GM12878 (cell line): ENCODE data around the gene ERP27. TPM values are rescaled to one million over a fixed set of nuclear protein-coding genes. Genes with fewer than 3 reads are reported as not detected.
A peak's percentile ranks its signal among the peaks of the same experiment; 100 is the strongest.

Source experiments
- ATAC-seq: fragments of 200-7000 bp; cut with Tn5 transposase; 3 replicates; pipeline ENCODE4 v1.9.1; 2020; ENCODE audit warnings: mild to moderate bottlenecking, moderate library complexity
- BruUV-seq: library from RNA; stranded (reverse); fragments of 400-500 nt; replicated peaks from 2 replicates; lab custom pipeline; 2021; lab: Mats Ljungman, UMichigan
- CTCF ChIA-PET: fragments of 300-600 bp; sonication (Branson Sonifier 250); formaldehyde crosslinking; extraction: SDS; loops from one replicate; lab custom pipeline; 2021; ENCODE audit warnings: inconsistent platforms; lab: Yijun Ruan, JAX
- POLR2A ChIA-PET: fragments of 350-600 bp; formaldehyde crosslinking; extraction: SDS; loops from one replicate; lab custom pipeline; 2021; ENCODE audit warnings: inconsistent platforms; lab: Charles Lee
- RAD21 ChIA-PET: fragments of 300-600 bp; sonication (Branson Sonifier 250); formaldehyde crosslinking; loops from one replicate; lab custom pipeline; 2023; ENCODE audit warnings: antibody characterized with exemption; ENCODE audit not compliant: unreplicated experiment; lab: Charles Lee
- SMC1A ChIA-PET: fragments of 300-600 bp; sonication (Branson Sonifier 250); formaldehyde crosslinking; loops from one replicate; lab custom pipeline; 2023; ENCODE audit not compliant: unreplicated experiment, uncharacterized antibody; lab: Charles Lee
- DNase-seq: peaks from one replicate; pipeline ENCODE4 v3.0.0-alpha.2; 2011; ENCODE audit warnings: low read depth, low spot score
- FAIRE-seq: peaks from 3 replicates; lab custom pipeline; 2011; peaks lifted over from hg19 to GRCh38; lab: Jason Lieb, UNC
- H2AFZ ChIP-seq: 2 replicates; pipeline ENCODE4 v1.6.0; 2011; ENCODE audit warnings: low read depth, low read length, control low read depth; ENCODE audit not compliant: control insufficient read depth
- H3K27ac ChIP-seq: 2 replicates; pipeline ENCODE4 v1.5.1; 2011; ENCODE audit warnings: control low read depth; ENCODE audit not compliant: control insufficient read depth, insufficient read depth
- H3K27me3 ChIP-seq, 2 experiments: replicated peaks in 1 of 2; 2 replicates each; pipeline versions ENCODE4 v1.6.0 to v1.6.1; 2011; ENCODE audit warnings: low read length in 1 of 2; ENCODE audit not compliant: control insufficient read depth in 2 of 2, insufficient read depth in 2 of 2
- H3K36me3 ChIP-seq, 2 experiments: 2 replicates each; pipeline ENCODE4 v1.5.1; 2011; ENCODE audit warnings: low read length in 1 of 2; ENCODE audit not compliant: control insufficient read depth in 2 of 2, insufficient read depth in 2 of 2
- H3K4me1 ChIP-seq: 2 replicates; pipeline ENCODE4 v1.6.1; 2011; ENCODE audit warnings: mild to moderate bottlenecking, low read length, moderate library complexity, mixed read lengths; ENCODE audit not compliant: control insufficient read depth, insufficient read depth
- H3K4me2 ChIP-seq: 2 replicates; pipeline ENCODE4 v1.6.0; 2011; ENCODE audit warnings: control low read depth; ENCODE audit not compliant: control insufficient read depth, insufficient read depth
- H3K4me3 ChIP-seq: fragments of 200-600 bp; sonication (generic); 2 replicates; pipeline ENCODE4 v1.5.1; 2016
- H3K79me2 ChIP-seq: 2 replicates; pipeline ENCODE4 v1.6.0; 2011; ENCODE audit warnings: low read length; ENCODE audit not compliant: control insufficient read depth, insufficient read depth
- H3K9ac ChIP-seq: 2 replicates; pipeline ENCODE4 v1.8.0; 2011; ENCODE audit warnings: low read length, control low read depth, mixed read lengths; ENCODE audit not compliant: control insufficient read depth, insufficient read depth
- H3K9me3 ChIP-seq: replicated peaks from 3 replicates; pipeline ENCODE4 v1.5.1; 2011; ENCODE audit warnings: mild to moderate bottlenecking, low read length; ENCODE audit not compliant: control insufficient read depth, insufficient read depth
- H4K20me1 ChIP-seq: 2 replicates; pipeline ENCODE4 v1.6.0; 2011; ENCODE audit not compliant: control insufficient read depth, insufficient read depth
- BRCA1 ChIP-seq: IDR thresholded peaks from 2 replicates; pipeline ENCODE4 v1.6.1; 2011; ENCODE audit warnings: low read depth, low read length, improper control_type of control experiment
- HDGF ChIP-seq: fragments of 450-650 bp; IDR thresholded peaks from 2 replicates; pipeline ENCODE4 v1.6.1; 2016; ENCODE audit warnings: antibody characterized with exemption
- IKZF2 ChIP-seq, 2 experiments: fragments of 450-650 bp; IDR thresholded peaks; 2 replicates each; pipeline ENCODE4 v1.6.1; 2017; ENCODE audit warnings: mild to moderate bottlenecking in 2 of 2, moderate library complexity in 2 of 2
- NBN ChIP-seq: fragments of 450-650 bp; IDR thresholded peaks from 2 replicates; pipeline ENCODE4 v1.6.1; 2016
- SRF ChIP-seq, 2 experiments: IDR thresholded peaks; 2 replicates each; pipeline ENCODE4 v1.6.1; 2011; ENCODE audit warnings: low read depth in 2 of 2, low read length in 2 of 2, mild to moderate bottlenecking in 1 of 2, moderate library complexity in 1 of 2
- YBX1 ChIP-seq: fragments of 450-650 bp; IDR thresholded peaks from 2 replicates; pipeline ENCODE4 v1.6.1; 2016; ENCODE audit warnings: antibody characterized with exemption
- ZSCAN29 ChIP-seq: fragments of 450-650 bp; IDR thresholded peaks from 2 replicates; pipeline ENCODE4 v1.6.1; 2017; ENCODE audit warnings: mild to moderate bottlenecking, moderate library complexity
- WGBS: methylation state at CpG from one replicate; pipeline ENCODE4 v1.1.6; 2016; ENCODE audit warnings: low lambda C conversion rate; ENCODE audit not compliant: insufficient replicate concordance, insufficient coverage; ENCODE audit errors: missing lambda C conversion rate; 5-methylcytosine and 5-hydroxymethylcytosine counted together
- in situ Hi-C: fragments of 300-500 bp; cut with MboI; formaldehyde crosslinking; loops from 9 replicates; pipeline ENCODE4 v1.14.3; 2018; ENCODE audit warnings: mixed read lengths
- intact Hi-C: fragments of 100-400 bp; cut with micrococcal nuclease; formaldehyde crosslinking; loops from one replicate; pipeline ENCODE4 v1.14.2; 2022; ENCODE audit not compliant: unreplicated experiment
- polyA plus RNA-seq, 11 experiments: library from polyadenylated mRNA; depleted of rRNA in 4 of 11; unstranded in 6 of 11; stranded (reverse) in 5 of 11; fragments of >200 nt; fragmentation: Nextera tagmentation in 4 of 11; fragmentation: Illumina TruSeq in 1 of 11; extraction: Ambion mirVana in 4 of 11; extraction: Trizol in 1 of 11; gene quantifications; 1 replicate in 1 of 11; 2 replicates in 10 of 11; pipeline versions ENCODE4 v1.2.1 to v1.2.3, GENCODE V29; 2011 to 2016; ENCODE audit warnings: inconsistent platforms in 2 of 11, missing spikeins in 2 of 11, low read depth in 1 of 11
- total RNA-seq, 4 experiments: library from RNA; depleted of rRNA in 3 of 4; stranded (reverse); fragments of >200 nt in 3 of 4; fragmentation: Illumina TruSeq in 1 of 4; extraction: Trizol in 1 of 4; gene quantifications; 2 replicates each; pipeline versions ENCODE4 v1.2.1 to v1.2.3, GENCODE V29; 2013 to 2021
- TF ChIP-seq, protein P1 (sequence below): fragments of 450-650 bp; IDR thresholded peaks from 2 replicates; pipeline ENCODE4 v1.6.1; 2016; ENCODE audit warnings: mild to moderate bottlenecking, moderate library complexity, borderline replicate concordance
- TF ChIP-seq, protein P2 (sequence below): IDR thresholded peaks from 2 replicates; pipeline ENCODE4 v1.6.1; 2011; ENCODE audit warnings: mild to moderate bottlenecking, low read depth, low read length, moderate library complexity; ENCODE audit not compliant: insufficient replicate concordance
- TF ChIP-seq, protein P3 (sequence below): fragments of 450-650 bp; IDR thresholded peaks from 2 replicates; pipeline ENCODE4 v1.6.1; 2016; ENCODE audit warnings: mild to moderate bottlenecking

ERP27 gene
- total and polyA plus RNA-seq, 10 of the 15 experiments (the other 5 are each of a cell fraction or from before 2014, with no cell fraction given), result 0.91 to 2.4 (median 1.4) TPM

DNA sequence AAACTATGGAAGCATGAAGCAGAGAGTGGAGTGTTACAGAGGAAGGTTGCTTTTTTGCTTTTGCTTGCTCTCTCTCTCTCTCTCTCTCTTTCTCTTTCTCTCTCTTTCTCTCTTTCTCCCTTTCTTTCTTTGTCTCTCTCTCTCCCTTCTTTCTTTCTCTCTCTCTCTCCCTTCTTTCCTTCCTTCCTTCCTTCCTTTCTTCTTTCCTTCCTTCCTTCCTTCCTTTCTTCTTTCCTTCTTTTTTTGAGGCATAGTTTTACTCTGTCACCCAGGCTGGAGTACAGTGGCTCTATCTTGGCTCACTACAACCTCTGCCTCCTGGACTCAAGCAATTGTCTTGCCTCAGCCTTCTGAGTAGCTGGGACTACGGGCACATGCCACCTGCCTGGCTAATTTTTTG lies 15.4 kb upstream of the ERP27 start:
- Histone ChIP-seq H3K4me1 (peaks cover 52% of the 10 kb centered on the region), H3K4me3 (peak overlapping the region; percentile 60), H3K27me3 (no peaks in the 10 kb centered on the region), H3K27ac (peak overlapping the region; percentile 100)
- no TSS peak for BruUV-seq
- 0% methylated on average over 1 of the region's 1 CpG for WGBS
- in situ Hi-C loops, result loop anchor here (10.0 to 25.0 kb wide), 3 partner anchors 179 to 566 kb away; a partner anchor contains a TSS
- TF ChIP-seq ZSCAN29 (no peak), IKZF2 (IDR thresholded peaks at IDR 0.05) (0 out of 4 replicates have a peak, but pooled peaks of 1 of the 2 experiments have one; percentile 11), NBN (peak; percentile 69; the same call in 1 of the 2 replicates), HDGF (peak; percentile 86; the same call in 1 of the 2 replicates), SRF (IDR thresholded peaks at IDR 0.05; ENCODE audit: low read depth in 2 of 2, low read length in 2 of 2) (no peak), YBX1 (0 out of 2 replicates have a peak, but pooled peaks have one; percentile 29), BRCA1 (no peak)
- TF ChIP-seq, protein P1, sequence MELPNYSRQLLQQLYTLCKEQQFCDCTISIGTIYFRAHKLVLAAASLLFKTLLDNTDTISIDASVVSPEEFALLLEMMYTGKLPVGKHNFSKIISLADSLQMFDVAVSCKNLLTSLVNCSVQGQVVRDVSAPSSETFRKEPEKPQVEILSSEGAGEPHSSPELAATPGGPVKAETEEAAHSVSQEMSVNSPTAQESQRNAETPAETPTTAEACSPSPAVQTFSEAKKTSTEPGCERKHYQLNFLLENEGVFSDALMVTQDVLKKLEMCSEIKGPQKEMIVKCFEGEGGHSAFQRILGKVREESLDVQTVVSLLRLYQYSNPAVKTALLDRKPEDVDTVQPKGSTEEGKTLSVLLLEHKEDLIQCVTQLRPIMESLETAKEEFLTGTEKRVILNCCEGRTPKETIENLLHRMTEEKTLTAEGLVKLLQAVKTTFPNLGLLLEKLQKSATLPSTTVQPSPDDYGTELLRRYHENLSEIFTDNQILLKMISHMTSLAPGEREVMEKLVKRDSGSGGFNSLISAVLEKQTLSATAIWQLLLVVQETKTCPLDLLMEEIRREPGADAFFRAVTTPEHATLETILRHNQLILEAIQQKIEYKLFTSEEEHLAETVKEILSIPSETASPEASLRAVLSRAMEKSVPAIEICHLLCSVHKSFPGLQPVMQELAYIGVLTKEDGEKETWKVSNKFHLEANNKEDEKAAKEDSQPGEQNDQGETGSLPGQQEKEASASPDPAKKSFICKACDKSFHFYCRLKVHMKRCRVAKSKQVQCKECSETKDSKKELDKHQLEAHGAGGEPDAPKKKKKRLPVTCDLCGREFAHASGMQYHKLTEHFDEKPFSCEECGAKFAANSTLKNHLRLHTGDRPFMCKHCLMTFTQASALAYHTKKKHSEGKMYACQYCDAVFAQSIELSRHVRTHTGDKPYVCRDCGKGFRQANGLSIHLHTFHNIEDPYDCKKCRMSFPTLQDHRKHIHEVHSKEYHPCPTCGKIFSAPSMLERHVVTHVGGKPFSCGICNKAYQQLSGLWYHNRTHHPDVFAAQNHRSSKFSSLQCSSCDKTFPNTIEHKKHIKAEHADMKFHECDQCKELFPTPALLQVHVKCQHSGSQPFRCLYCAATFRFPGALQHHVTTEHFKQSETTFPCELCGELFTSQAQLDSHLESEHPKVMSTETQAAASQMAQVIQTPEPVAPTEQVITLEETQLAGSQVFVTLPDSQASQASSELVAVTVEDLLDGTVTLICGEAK, result no peak
- TF ChIP-seq, protein P2, sequence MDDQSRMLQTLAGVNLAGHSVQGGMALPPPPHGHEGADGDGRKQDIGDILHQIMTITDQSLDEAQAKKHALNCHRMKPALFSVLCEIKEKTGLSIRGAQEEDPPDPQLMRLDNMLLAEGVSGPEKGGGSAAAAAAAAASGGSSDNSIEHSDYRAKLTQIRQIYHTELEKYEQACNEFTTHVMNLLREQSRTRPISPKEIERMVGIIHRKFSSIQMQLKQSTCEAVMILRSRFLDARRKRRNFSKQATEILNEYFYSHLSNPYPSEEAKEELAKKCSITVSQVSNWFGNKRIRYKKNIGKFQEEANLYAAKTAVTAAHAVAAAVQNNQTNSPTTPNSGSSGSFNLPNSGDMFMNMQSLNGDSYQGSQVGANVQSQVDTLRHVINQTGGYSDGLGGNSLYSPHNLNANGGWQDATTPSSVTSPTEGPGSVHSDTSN, result no peak
- TF ChIP-seq, protein P3, sequence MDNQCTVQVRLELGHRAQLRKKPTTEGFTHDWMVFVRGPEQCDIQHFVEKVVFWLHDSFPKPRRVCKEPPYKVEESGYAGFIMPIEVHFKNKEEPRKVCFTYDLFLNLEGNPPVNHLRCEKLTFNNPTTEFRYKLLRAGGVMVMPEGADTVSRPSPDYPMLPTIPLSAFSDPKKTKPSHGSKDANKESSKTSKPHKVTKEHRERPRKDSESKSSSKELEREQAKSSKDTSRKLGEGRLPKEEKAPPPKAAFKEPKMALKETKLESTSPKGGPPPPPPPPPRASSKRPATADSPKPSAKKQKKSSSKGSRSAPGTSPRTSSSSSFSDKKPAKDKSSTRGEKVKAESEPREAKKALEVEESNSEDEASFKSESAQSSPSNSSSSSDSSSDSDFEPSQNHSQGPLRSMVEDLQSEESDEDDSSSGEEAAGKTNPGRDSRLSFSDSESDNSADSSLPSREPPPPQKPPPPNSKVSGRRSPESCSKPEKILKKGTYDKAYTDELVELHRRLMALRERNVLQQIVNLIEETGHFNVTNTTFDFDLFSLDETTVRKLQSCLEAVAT, result peak; percentile 62
- TF ChIP-seq, all 136 proteins: peak for 5
- peaks cover 99% of the 10 kb centered on the region for H3K79me2 ChIP-seq
- DNase-seq, result no peak
- H3K9me3 ChIP-seq, result no peaks in the 10 kb centered on the region
- no peaks in the 10 kb centered on the region for H4K20me1 ChIP-seq
- intact Hi-C loops, result loop anchor here (5.0 to 10.0 kb wide), 4 partner anchors 34 to 831 kb away; partner anchors contain the start of gene EPS8
- H3K4me2 ChIP-seq, result peak overlapping the region; percentile 85
- no peak overlapping the region for H2AFZ ChIP-seq
- FAIRE-seq, result no peak
- ChIA-PET POLR2A (interaction anchor here (1.0 to 2.1 kb wide), 4 partner anchors 29 to 184 kb away, joined by 3 to 5 read pairs (median 4); no protein-coding TSS in a partner anchor), SMC1A (interaction anchor here (1.2 to 1.3 kb wide), 3 partner anchors 15 to 41 kb away, joined by 3 to 6 read pairs (median 3); partner anchors contain the start of gene ERP27), CTCF (interaction anchor here (1.0 kb wide), 1 partner anchor 16 kb away, joined by 3 read pairs; the partner anchor contains the start of gene ERP27), RAD21 (interaction anchor here (0.6 to 4.2 kb wide), 4 partner anchors 7 to 713 kb away, joined by 3 to 25 read pairs (median 6); partner anchors contain the start of gene ARHGDIB)
- H3K36me3 ChIP-seq, result peaks cover 4 to 11% of the 10 kb centered on the region in 2 experiments
- no peak for ATAC-seq
- H3K9ac ChIP-seq, result peak overlapping the region; percentile 51
